ENCODE measurements around the gene UBE2E2. TPM values are rescaled to one million over a fixed set of nuclear protein-coding genes. Genes with fewer than 3 reads are reported as not detected.

UBE2E2 gene
- total RNA-seq, 1 donor from 2014 or later: 46.6 TPM

DNA sequence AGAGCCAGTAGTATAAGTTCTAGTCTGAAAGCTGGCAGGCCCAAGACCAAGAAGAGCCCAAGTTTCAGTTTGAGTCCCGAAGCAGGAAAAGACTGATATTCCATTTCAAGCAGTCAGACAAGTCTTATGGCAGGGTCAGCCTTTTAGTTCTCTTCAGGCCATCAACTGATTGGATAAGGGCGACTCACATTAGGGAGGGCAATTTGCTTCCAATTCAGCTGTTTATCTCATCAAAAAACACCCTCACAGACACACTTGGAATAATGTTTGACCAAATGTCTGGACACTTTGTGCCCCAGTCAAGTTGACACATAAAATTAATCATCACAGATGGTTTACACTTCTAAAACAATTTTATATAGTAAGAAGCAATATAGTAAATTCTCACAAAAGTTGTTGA lies 69.7 kb downstream of the UBE2E2 start:
- DNase-seq (ENCODE audit: extremely low read depth, low read depth, low spot score): no peak

DNA sequence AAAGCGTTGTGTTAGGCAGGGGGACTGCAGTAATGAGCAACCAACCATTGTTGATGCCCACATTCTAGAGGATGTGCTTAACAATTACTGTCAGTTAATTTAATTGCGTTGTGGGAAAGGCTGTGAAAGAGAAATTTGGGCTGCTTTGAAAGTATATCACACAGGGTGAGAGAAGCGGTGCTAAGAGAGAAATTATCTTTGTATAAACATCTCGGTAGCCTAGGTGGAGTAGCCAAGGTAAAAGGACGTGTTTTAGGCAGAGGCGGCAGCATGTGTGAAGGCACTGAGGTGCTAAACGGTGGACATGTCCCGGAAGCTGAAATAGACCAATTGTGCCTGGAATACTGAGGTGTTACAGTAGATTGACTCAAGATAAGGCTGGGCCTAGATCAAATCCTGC lies 71.9 kb downstream of the UBE2E2 start:
- no peak for DNase-seq (ENCODE audit: extremely low read depth, low read depth, low spot score)

DNA sequence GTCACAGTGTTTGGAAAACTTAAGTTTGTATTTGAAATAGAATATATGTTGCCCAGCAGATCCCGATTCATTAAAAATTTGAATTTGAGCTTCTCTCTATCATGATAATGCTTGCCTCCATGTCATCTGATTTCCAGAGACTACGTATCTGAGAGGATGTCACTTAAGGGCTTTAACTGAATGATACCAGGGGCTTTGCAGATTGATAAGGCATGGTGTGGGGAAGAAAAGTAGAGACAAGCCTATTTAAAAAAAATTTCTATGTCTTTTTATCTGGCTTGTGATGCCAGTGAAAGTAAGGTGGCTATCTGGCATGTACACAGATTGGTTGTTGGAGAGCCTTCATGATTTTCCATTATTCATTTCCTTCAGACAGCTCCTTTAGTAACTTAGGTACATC lies 72.7 kb downstream of the UBE2E2 start:
- DNase-seq (ENCODE audit: extremely low read depth, low read depth, low spot score): no peak

DNA sequence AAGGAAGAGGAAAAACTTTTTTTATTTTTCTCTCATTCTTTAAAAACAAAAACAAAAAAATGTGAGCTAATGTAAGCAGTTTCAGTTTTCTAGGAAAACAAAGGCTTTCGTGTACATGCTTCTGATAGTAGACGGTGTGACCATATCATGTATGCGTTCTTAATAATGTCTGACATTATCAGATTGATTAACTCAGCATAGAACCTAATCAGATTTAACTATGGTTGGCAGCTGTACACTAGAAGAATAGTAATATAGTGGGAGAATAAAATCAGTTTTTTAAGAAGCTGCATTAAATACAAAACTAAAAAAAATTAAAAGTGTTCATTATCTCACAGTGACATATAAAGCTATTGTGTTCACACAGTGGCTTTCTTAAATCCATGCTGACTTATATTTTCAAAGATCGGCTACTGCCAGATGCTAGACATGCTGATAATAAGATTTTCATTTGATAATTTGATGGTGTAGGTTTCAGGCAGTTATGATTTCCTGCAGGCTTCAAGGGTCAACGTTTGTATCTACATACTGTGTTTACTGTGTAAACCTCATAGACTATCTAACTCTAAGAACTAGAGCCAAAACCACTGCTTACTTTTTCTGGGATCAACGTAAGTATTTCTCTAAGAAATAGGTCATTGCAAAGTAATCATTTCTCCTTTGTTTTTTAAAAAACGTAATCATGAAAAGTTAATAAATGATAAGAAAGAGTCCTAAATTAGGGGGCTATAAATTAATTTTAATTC lies 74.0 kb downstream of the UBE2E2 start:
- no peak for DNase-seq (ENCODE audit: extremely low read depth, low read depth, low spot score)

DNA sequence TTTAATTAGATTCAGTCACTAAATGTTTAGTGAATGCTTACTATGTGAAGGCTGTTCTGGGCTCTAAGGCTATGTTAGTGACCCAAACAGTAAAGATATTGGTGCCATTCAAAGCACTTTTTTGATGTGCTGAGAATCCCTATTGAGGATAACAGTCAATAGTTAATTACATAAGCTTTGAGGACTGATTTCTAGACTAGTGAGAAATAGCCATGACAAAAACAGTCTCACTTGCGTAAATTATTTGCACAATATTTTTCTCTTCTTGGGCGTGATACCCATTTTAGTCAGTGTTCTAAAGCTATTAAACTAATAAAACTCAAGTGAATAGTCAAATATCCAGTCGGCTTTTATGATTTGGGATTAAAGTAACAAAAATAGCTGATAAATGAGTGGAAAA lies 74.6 kb downstream of the UBE2E2 start:
- no peak for DNase-seq (ENCODE audit: extremely low read depth, low read depth, low spot score)

DNA sequence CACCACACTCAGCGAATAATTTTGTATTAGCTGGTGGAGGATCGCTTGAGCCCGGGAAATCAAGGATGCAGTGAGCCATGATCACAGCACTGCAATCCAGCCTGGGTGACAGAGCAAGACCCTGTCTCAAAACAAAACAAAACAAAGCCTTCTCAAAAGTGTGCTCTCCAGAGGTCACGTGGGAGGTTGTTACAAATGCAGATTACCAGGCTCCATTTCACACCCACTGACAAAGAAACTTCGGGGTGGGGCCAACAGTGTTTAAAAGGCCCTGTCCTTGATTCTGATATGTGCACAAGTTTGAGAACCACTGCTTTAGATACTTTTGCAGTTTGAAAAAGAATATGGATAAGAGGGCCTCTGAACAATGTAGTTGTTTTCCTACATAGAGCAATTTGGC lies 80.5 kb downstream of the UBE2E2 start:
- DNase-seq (ENCODE audit: extremely low read depth, low read depth, low spot score): no peak

DNA sequence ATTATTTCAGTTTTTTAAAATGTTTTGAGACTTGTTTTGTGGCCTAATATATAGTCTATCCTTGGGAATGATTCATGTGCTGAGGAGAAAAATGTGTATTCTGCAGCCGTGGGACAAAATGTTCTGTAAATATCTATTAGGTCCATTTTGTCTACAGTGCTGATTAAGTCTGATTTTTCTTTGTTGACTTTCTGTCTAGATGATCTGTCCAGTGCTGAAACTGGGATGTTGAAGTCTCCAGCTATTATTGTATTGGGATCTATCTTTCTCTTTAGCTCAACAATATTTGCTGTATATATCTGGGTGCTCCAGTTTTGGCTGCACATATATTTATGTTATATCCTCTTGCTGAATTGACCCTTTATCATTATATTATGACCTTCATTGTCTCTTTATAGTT lies 85.2 kb downstream of the UBE2E2 start:
- no peak for DNase-seq (ENCODE audit: extremely low read depth, low read depth, low spot score)

DNA sequence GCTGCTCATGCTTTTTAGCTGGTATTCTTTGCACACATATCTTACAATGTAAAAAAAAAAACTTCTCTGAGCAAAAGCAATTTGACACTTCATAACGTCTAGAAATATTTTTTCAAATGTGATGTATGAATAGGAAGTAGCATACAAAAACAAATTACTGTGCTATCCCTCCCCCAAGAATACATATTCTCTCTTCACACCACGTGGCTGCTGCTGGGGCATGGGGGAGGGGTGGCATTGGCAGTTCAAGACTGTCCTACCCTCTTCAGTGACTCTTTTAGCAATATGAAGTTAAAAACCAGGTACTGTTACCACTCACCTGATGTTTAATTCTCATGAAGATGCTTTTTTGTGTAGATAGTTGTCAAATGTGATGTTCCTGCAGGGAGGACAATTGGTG lies 85.6 kb downstream of the UBE2E2 start:
- DNase-seq (ENCODE audit: extremely low read depth, low read depth, low spot score): no peak

DNA sequence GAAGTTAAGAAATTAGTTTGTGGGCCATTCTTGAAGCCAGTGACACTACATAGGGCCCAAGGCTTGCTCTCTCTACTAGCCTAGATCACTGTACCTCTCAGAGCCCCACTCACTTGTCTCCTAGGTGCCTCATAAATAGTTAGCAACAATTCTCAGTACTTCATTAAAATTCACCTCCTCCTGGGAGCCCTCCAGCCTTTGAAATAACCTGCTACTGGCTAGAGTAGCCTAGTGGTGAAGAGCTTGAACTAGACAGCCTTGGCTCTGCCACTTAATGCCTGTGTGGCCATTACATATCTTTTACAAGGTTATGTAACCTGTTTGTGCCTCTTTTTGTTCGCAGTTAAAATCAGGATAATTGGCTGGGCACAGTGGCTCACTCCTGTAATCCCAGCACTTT lies 89.3 kb downstream of the UBE2E2 start:
- no peak for DNase-seq (ENCODE audit: extremely low read depth, low read depth, low spot score)

DNA sequence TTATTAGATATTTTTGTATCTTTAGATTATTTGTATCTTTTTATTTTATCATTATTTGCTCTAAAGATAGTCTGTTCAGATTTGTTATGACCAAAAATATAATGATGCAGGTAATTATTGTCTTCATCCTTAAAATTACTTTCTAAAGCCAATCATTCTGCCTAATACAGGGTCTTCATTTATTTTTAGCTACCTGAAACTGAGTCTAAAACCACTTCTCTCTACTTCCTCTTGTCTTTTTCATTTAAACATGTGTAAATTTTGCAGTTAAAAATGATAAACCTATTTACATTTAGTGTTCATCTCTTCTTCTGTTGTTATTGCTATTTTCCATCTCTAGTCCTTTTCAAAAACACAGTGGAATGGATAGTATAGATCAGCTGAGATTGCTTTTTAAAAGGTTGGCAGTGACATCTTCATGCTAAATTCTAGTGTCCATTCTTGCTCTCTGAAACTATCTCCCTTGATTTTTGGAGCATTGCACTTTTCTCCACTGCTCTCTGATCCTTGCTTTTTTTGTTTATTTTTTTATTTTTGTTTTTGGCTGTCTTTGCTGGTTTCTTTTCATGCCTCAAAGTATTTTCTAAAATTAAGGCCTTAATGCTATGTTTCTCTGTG lies 91.8 kb downstream of the UBE2E2 start:
- no peak for DNase-seq (ENCODE audit: extremely low read depth, low read depth, low spot score)

DNA sequence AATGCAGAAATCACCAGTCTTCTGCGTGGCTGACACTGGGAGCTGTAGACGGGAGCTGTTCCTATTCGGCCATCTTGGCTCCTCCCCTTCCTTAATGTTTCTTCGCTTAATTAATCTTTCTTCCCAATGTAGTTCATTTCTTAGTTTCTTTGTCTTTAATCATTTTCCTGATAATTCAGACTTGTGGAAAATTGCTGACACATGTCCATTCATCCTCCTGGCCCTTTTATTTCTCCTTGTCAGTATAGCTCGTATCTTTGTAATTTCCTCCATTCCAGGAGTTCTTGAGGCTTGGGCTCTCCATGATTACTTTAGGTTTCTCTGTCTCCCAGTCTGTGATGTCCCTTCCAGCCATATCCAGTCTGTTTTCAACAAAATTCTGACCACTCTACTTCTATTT lies 98.7 kb downstream of the UBE2E2 start:
- DNase-seq (ENCODE audit: extremely low read depth, low read depth, low spot score): no peak

DNA sequence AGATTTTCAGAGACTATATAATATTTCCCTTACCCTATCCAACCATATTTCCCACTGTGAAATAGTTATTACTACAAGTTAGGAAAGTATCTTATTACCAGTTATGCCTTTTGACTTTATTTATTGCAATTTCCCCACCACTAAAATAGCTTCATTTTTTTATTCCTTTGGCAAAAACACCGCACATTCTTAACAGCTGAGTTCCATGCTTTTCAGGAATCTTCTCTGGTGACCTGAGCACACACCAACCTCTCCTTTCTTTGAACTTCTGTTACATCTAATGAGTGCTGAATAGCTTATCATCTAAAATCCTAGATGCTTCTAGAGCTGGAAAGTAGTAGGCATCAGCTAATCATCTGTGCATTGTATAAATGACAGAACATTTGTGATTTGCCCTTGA lies 99.1 kb downstream of the UBE2E2 start:
- no peak for DNase-seq (ENCODE audit: extremely low read depth, low read depth, low spot score)

DNA sequence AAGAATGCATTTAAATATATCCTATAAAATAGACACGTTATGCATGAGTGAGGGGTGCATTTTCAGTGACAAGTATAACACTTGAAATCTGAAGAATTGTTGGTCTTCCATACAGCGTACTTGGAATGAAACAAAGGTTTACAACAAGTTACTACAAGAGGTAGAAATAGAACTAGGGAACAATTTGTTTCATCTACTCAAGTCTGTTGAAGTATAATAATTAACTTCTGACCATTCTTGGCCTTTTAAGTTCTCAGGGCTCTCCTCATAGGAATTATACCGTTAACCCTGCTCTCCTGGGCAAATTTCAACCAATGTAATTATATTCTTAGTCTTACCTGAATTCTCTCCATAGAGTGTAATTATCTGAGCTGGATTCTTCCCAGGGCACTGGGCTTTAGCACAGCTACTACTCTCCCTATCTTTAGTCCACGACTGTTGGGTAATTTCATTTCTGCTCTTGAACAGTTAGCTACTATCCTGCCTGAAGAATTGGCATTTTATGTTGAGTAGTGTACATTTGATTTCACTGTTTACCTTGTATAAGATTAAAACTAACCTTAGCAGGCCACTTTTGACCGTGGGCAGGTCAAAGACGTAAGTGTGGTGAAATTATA lies 100.6 kb downstream of the UBE2E2 start:
- DNase-seq (ENCODE audit: extremely low read depth, low read depth, low spot score): no peak

DNA sequence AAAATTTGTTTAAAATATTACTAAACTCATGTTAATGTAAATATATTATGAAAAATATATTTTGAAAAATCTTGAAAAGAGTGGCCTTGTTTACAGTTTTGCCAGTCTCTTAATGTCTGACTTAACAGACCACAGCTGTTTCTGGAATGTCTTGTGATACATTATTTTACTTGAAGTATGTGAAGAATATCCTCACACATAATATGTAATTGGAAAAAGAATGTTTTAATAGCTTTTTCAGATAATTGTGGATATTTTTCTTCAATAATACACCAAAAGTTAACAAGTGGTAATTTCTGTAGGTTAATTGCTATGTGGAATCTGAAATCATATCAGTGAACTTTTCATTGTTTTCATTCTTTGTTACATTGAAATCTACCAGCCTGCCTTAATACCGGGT lies 101.3 kb downstream of the UBE2E2 start:
- no peak for DNase-seq (ENCODE audit: extremely low read depth, low read depth, low spot score)

DNA sequence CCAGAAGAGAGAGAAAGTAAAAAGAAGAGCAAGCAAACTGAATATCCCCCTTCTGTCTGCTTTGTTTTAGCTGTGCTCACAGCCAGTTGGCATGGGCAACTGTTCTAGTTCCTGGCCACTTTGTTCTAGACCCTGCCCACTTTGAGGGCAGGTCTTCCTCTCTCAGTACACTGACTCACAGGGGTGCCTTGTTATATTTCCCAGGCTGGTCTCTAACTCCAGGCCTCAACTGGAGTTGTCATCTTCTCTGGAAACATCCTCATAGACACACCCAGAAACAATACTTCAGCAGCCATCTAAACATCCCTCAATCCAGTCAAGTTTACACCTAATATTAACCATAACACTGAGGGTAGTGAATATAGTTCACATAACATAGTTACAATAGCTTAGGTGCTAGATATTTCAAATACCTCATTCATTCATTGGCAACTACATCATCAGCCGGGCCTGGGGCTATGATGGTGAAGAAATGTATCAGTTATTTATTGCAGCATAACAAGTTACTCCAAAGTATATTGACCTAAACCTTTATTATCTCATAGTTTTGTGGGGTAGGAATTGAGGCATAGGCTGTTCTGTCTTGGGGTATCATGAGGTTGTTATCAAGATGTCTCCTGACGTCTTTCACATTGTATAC lies 106.0 kb downstream of the UBE2E2 start:
- DNase-seq (ENCODE audit: extremely low read depth, low read depth, low spot score): no peak

DNA sequence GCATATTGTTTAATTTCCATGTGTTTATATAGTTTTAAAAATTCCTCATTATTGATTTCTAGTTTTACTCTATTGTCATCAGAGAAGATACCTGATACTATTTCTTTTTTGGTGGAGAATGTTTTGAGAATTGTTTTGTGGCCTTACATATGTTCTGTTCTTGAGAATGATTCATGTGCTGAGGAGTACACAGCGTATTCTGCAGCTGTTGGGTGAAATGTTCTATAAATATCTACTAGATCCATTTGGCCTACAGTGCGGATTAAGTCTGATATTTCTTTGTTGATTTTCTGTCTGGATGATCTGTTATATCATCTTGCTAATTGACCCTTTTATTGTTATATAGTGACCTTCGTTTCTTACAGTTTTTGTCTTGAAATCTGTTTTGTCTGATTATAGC lies 109.7 kb downstream of the UBE2E2 start:
- no peak for DNase-seq (ENCODE audit: extremely low read depth, low read depth, low spot score)

DNA sequence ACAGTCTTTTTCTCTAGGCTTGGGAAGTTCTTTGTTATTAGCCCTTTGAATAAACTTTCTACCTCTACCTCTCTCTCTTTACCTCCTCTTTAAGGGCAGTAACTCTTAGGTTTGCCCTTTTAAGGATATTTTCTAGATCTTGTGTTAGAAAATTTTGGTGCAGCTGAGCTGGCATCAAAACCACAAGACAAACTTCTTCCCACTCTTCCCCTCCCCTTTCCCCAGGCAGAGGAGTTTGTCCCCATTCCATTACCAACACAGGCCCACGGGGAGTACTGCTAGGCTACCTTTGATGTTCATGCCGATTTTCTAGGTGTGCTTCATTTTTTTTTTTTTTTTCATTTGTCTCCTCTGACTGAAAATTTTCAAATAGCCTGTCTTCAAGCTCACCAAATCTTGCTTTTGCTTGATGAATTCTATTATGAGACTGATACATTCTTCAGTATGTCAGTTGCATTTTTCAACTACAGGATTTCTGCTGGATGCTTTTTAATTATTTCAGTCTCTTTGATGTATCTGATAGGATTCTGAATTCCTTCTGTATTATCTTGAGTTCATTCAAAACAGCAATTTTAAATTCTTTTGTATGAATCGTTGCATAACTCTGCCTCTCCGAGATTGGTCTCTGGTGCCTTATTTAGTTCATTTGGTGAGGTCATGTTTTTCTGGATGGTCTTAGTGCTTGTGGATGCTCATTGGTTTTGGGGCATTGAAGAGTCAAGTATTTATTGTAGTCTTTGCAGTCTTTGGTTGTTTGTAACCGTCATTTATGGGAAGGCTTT lies 112.0 kb downstream of the UBE2E2 start:
- DNase-seq (ENCODE audit: extremely low read depth, low read depth, low spot score): no peak

DNA sequence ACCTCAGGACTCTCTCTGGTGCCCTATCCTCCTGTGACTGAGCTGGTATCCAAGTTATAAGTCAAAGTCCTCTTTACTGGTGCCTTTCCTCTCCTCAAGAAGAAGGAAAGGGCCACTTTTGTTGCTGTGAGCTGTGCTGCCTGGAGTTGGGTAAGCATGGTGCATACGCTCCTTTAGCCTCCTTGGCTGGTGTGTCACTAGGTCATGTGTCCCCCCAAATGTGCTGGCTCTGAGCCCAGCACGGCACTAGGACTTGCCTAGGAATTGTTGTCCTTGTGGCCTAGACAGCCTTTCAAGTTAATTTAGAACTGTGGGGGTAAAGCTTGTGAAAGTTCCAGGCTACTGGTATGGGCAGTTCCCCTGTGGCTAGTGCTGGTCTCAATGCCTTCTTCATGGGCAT lies 113.8 kb downstream of the UBE2E2 start:
- DNase-seq (ENCODE audit: extremely low read depth, low read depth, low spot score): no peak

DNA sequence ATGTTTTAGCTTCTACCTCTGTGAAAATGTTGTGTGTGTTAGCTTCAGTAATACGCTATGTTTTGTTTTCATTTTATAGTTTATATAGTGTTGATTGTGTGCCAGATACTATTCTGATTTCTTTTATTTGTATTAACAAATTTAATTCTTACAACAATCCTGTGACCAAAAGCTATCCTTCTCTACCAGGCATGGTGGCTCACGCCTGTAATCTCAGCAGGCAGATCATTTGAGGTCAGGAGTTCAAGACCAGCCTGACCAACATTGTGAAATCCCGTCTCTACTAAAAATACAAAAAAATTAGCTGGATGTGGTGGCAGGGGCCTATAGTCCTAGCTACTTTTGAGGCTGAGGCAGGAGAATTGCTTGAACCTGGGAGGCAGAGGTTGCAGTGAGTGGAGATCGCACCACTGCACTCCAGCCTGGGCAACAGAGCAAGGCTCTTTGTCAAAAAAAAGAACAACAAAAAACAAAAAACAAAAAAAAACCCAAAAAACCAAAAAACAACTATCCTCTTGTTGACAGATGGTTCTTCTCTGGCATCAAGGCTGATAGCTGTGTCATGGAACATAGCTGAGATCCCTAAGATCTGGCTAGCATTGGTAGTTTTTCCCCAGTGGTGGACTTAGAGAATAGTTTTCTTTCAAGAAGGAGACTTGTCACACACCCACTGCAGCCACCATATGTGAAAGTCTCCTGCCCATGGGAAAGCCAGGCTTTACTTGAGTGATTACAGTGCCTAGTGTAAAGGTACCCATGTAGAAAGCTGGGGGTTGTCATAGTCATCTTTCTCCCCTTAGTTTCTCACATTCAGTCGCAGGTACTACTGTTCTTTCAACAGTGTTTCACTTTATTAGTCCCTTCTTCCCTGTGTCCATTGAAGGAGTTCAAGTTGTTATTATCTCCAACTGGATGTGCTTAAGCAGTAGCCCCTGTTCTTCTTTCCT lies 116.5 kb downstream of the UBE2E2 start:
- DNase-seq (ENCODE audit: extremely low read depth, low read depth, low spot score): no peak
